HL-60 (cell line): Measurements from ENCODE around the gene CPVL.

ENCODE experiments used
- DNase-seq, 2 experiments: peaks; one replicate each; pipeline ENCODE4 v3.0.0-alpha.2; 2010 to 2020; ENCODE audit warnings: low read depth in 1 of 2, low spot score in 1 of 2
- H3K27ac ChIP-seq: fragments of 250-450 bp; sonication (Bioruptor Pico); replicated peaks from 2 replicates; pipeline ENCODE4 v1.5.1; 2020; ENCODE audit warnings: mild to moderate bottlenecking, moderate library complexity
- H3K27me3 ChIP-seq: fragments of 250-450 bp; sonication (Bioruptor Pico); 2 replicates; pipeline ENCODE4 v1.5.1; 2021; ENCODE audit warnings: mild to moderate bottlenecking, moderate library complexity; ENCODE audit not compliant: insufficient read depth, poor library complexity, severe bottlenecking
- H3K4me3 ChIP-seq: replicated peaks from 2 replicates; pipeline ENCODE4 v1.5.1; 2011; ENCODE audit warnings: mild to moderate bottlenecking, control low read depth, low read length; ENCODE audit not compliant: insufficient read depth
- CTCF ChIP-seq: IDR thresholded peaks from one replicate; pipeline ENCODE4 v1.5.1; 2011; ENCODE audit warnings: low read length, control low read depth, inconsistent platforms; ENCODE audit not compliant: insufficient read depth
- GABPA ChIP-seq: IDR thresholded peaks from 2 replicates; pipeline ENCODE4 v1.6.1; 2012; ENCODE audit warnings: low read depth
- POLR2AphosphoS5 ChIP-seq: IDR thresholded peaks from 2 replicates; pipeline ENCODE4 v1.6.1; 2012; ENCODE audit warnings: low read depth
- REST ChIP-seq: IDR thresholded peaks from 2 replicates; pipeline ENCODE4 v1.6.1; 2012; ENCODE audit warnings: low read depth; ENCODE audit not compliant: insufficient replicate concordance
- SPI1 ChIP-seq: IDR thresholded peaks from 2 replicates; pipeline ENCODE4 v1.6.1; 2012; ENCODE audit warnings: low read depth, mild to moderate bottlenecking, borderline replicate concordance

The CPVL gene

DNA sequence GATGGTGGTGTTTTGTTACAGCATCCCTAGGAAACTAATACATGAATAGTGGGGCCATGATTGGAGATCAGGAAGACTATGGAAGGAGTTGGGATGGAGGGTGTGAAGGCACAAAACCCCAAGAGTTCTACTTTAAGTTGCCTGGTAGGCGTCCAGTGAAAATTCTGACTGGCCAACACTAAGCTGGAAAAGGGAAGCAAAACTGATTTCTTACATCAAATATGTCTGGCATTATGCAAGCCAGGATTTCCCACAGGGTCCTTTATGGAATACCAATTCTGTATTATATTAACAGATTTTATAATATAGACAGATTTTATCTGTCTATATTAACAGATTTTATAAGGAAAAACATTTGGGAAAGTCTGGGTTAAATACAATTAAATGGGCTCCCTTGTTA lies 16.2 kb downstream of the CPVL start:
- no peak for DNase-seq
- H3K27me3 ChIP-seq = no peaks in the 10 kb centered on the region
- H3K27ac ChIP-seq = no peak overlapping the region
- TF ChIP-seq POLR2AphosphoS5 (no peak), CTCF (no peak), SPI1 (no peak), GABPA (no peak), REST (no peak)
- H3K4me3 ChIP-seq = no peak overlapping the region

DNA sequence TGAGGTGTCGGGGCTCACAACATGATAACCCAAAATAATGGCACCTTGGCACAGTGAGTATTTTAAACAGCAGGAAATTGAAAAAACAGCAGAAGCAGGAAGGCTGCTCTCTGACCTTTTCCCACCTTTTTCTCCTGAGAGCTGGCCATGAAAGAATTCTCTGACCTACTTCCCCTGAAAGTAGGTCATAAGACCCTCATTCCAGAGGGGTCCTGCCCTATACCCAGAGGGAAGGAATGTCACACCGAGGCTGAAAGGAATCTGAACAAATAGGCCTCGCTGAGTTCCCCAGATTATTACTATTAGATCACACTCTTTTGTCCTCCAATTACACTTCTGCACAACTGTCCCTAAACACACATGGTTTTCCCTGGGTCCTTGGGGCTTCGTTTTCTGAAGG lies 18.8 kb downstream of the CPVL start:
- Histone ChIP-seq H3K4me3 (no peak overlapping the region), H3K27ac (no peak overlapping the region), H3K27me3 (peaks cover 3% of the 10 kb centered on the region)
- no peak for DNase-seq
- no peak for TF ChIP-seq POLR2AphosphoS5
- TF ChIP-seq SPI1 = no peak
- no peak for TF ChIP-seq REST
- no peak for TF ChIP-seq GABPA
- TF ChIP-seq CTCF = no peak

- DNase-seq = no peak
- TF ChIP-seq POLR2AphosphoS5 (no peak), CTCF (no peak), REST (no peak), GABPA (no peak), SPI1 (no peak)
- H3K4me3 ChIP-seq = no peak overlapping the region
- no peak overlapping the region for H3K27ac ChIP-seq
- H3K27me3 ChIP-seq = peaks cover 3% of the 10 kb centered on the region
Observed at GRCh38 chr7:29126804-29127203, 19.5 kb downstream of the CPVL start.
